ENCODE measurements around the gene ITGB2. TPM values are rescaled to one million over a fixed set of nuclear protein-coding genes. Genes with fewer than 3 reads are reported as not detected.

ITGB2 gene
- total and polyA plus RNA-seq, 3 experiments from 2014 or later = 159 to 847 (median 165) TPM

GRCh38 chr21:44910229-44911067, 10.3 kb downstream of the ITGB2 start:
- Histone ChIP-seq H3K9me3 (ENCODE audit: low read length) (no peaks in the 10 kb centered on the region), H3K27me3 (ENCODE audit: insufficient read depth, low read length, poor library complexity, severe bottlenecking) (no peaks in the 10 kb centered on the region), H3K27ac (ENCODE audit: low read depth, low read length) (no peak overlapping the region), H3K36me3 (ENCODE audit: insufficient read depth, low read length) (peaks cover 26% of the 10 kb centered on the region), H3K4me3 (ENCODE audit: low read length) (peak overlapping the region; percentile 47), H3K4me1 (ENCODE audit: insufficient read depth, low read length) (peaks cover 90% of the 10 kb centered on the region)
- H3K9me3 Mint-ChIP-seq = no peaks in the 10 kb centered on the region
- ChIA-PET POLR2A (interaction anchor here (1.2 to 5.4 kb wide), 4 partner anchors 10 to 21 kb away, joined by 4 to 72 read pairs (median 10); partner anchors contain the start of gene ITGB2), CTCF (interaction anchor here (0.9 to 12.5 kb wide), 4 partner anchors 15 to 218 kb away, joined by 3 to 219 read pairs (median 30); no protein-coding TSS in a partner anchor)
- peak overlapping the region in 6 of 8 donors; percentile 39 to 94 (median 88) for H3K27ac Mint-ChIP-seq
- no peak for DNase-seq
- H3K27me3 Mint-ChIP-seq = no peaks in the 10 kb centered on the region
- H3K4me3 Mint-ChIP-seq = peak overlapping the region in 5 of 7 donors; percentile 3 to 89 (median 77)
- peaks cover 50 to 69% (median 57%) of the 10 kb centered on the region in 3 donors for H3K4me1 Mint-ChIP-seq
- peaks cover 3 to 36% (median 11%) of the 10 kb centered on the region in 3 donors for H3K36me3 Mint-ChIP-seq

GRCh38 chr21:44909719-44910118, 11.0 kb downstream of the ITGB2 start:
- Histone ChIP-seq H3K27ac (ENCODE audit: low read depth, low read length) (no peak overlapping the region), H3K36me3 (ENCODE audit: insufficient read depth, low read length) (peaks cover 29% of the 10 kb centered on the region), H3K27me3 (ENCODE audit: insufficient read depth, low read length, poor library complexity, severe bottlenecking) (no peaks in the 10 kb centered on the region), H3K9me3 (ENCODE audit: low read length) (no peaks in the 10 kb centered on the region), H3K4me3 (ENCODE audit: low read length) (no peak overlapping the region), H3K4me1 (ENCODE audit: insufficient read depth, low read length) (peaks cover 83% of the 10 kb centered on the region)
- H3K4me3 Mint-ChIP-seq = peak overlapping the region in 1 of 7 donors; percentile 26
- H3K27me3 Mint-ChIP-seq = no peaks in the 10 kb centered on the region
- H3K36me3 Mint-ChIP-seq = peaks cover 5 to 42% (median 11%) of the 10 kb centered on the region in 3 donors
- H3K4me1 Mint-ChIP-seq = peaks cover 43 to 67% (median 51%) of the 10 kb centered on the region in 3 donors
- DNase-seq = peak in 1 of 5 donors; percentile 39
- no peaks in the 10 kb centered on the region for H3K9me3 Mint-ChIP-seq
- peak overlapping the region in 6 of 8 donors; percentile 56 to 87 (median 68) for H3K27ac Mint-ChIP-seq
- POLR2A ChIA-PET = interaction anchor here (0.6 to 2.3 kb wide), 3 partner anchors 10 to 92 kb away, joined by 4 to 11 read pairs (median 10); partner anchors contain the start of gene ITGB2
- CTCF ChIA-PET = interaction anchor here (5.8 to 12.5 kb wide), 2 partner anchors 15 to 21 kb away, joined by 57 to 219 read pairs; no protein-coding TSS in a partner anchor

- Histone ChIP-seq H3K9me3 (ENCODE audit: low read length) (no peaks in the 10 kb centered on the region), H3K4me3 (ENCODE audit: low read length) (no peak overlapping the region), H3K27ac (ENCODE audit: low read depth, low read length) (no peak overlapping the region), H3K4me1 (ENCODE audit: insufficient read depth, low read length) (peaks cover 75% of the 10 kb centered on the region), H3K36me3 (ENCODE audit: insufficient read depth, low read length) (peaks cover 37% of the 10 kb centered on the region), H3K27me3 (ENCODE audit: insufficient read depth, low read length, poor library complexity, severe bottlenecking) (no peaks in the 10 kb centered on the region)
- CTCF ChIA-PET = no interaction called here
- Mint-ChIP-seq H3K9me3 (no peaks in the 10 kb centered on the region), H3K27ac (peak overlapping the region in 6 of 8 donors; percentile 11 to 77 (median 61)), H3K4me1 (peaks cover 42 to 65% (median 49%) of the 10 kb centered on the region in 3 donors), H3K36me3 (peaks cover 10 to 50% (median 16%) of the 10 kb centered on the region in 3 donors), H3K4me3 (peak overlapping the region in 1 of 7 donors; percentile 79), H3K27me3 (no peaks in the 10 kb centered on the region)
- DNase-seq = no peak
- POLR2A ChIA-PET = interaction anchor here (0.9 kb wide), 1 partner anchor 12 kb away, joined by 3 read pairs; no protein-coding TSS in a partner anchor
Observed at GRCh38 chr21:44908908-44909307, 11.8 kb downstream of the ITGB2 start.

- no peak overlapping the region for H3K4me3 Mint-ChIP-seq
- no peaks in the 10 kb centered on the region for H3K9me3 Mint-ChIP-seq
- no peaks in the 10 kb centered on the region for H3K27me3 Mint-ChIP-seq
- Histone ChIP-seq H3K9me3 (ENCODE audit: low read length) (no peaks in the 10 kb centered on the region), H3K27ac (ENCODE audit: low read depth, low read length) (peak overlapping the region; percentile 18), H3K4me3 (ENCODE audit: low read length) (no peak overlapping the region), H3K4me1 (ENCODE audit: insufficient read depth, low read length) (peaks cover 68% of the 10 kb centered on the region), H3K36me3 (ENCODE audit: insufficient read depth, low read length) (peaks cover 44% of the 10 kb centered on the region), H3K27me3 (ENCODE audit: insufficient read depth, low read length, poor library complexity, severe bottlenecking) (no peaks in the 10 kb centered on the region)
- ChIA-PET POLR2A (interaction anchor here (0.9 kb wide), 2 partner anchors 11 to 34 kb away, joined by 3 to 4 read pairs; partner anchors contain the start of gene PTTG1IP), CTCF (interaction anchor here (0.9 to 2.0 kb wide), 3 partner anchors 11 to 24 kb away, joined by 4 to 6 read pairs (median 6); no protein-coding TSS in a partner anchor)
- peak overlapping the region in 7 of 8 donors; percentile 11 to 77 (median 72) for H3K27ac Mint-ChIP-seq
- DNase-seq = no peak
- H3K4me1 Mint-ChIP-seq = peaks cover 39 to 58% (median 46%) of the 10 kb centered on the region in 3 donors
- H3K36me3 Mint-ChIP-seq = peaks cover 10 to 57% (median 16%) of the 10 kb centered on the region in 3 donors
Observed at GRCh38 chr21:44907966-44908895, 12.5 kb downstream of the ITGB2 start.

- Mint-ChIP-seq H3K36me3 (peaks cover 17 to 65% (median 22%) of the 10 kb centered on the region in 3 donors), H3K4me1 (peaks cover 35 to 57% (median 49%) of the 10 kb centered on the region in 3 donors), H3K27me3 (no peaks in the 10 kb centered on the region), H3K9me3 (no peaks in the 10 kb centered on the region), H3K27ac (peak overlapping the region in 2 of 8 donors; percentile 23 to 46), H3K4me3 (no peak overlapping the region)
- ChIA-PET CTCF (interaction anchor here (0.8 to 2.0 kb wide), 4 partner anchors 11 to 25 kb away, joined by 3 to 6 read pairs (median 5); no protein-coding TSS in a partner anchor), POLR2A (interaction anchor here (0.9 kb wide), 1 partner anchor 33 kb away, joined by 4 read pairs; the partner anchor contains the start of gene PTTG1IP)
- Histone ChIP-seq H3K27ac (ENCODE audit: low read depth, low read length) (peak overlapping the region; percentile 18), H3K27me3 (ENCODE audit: insufficient read depth, low read length, poor library complexity, severe bottlenecking) (no peaks in the 10 kb centered on the region), H3K9me3 (ENCODE audit: low read length) (no peaks in the 10 kb centered on the region), H3K4me3 (ENCODE audit: low read length) (no peak overlapping the region), H3K4me1 (ENCODE audit: insufficient read depth, low read length) (peaks cover 60% of the 10 kb centered on the region), H3K36me3 (ENCODE audit: insufficient read depth, low read length) (peaks cover 52% of the 10 kb centered on the region)
- DNase-seq = peak in 1 of 5 donors; percentile 36
Observed at GRCh38 chr21:44907225-44907965, 13.3 kb downstream of the ITGB2 start.

GRCh38 chr21:44905728-44906090, 15.0 kb downstream of the ITGB2 start:
- H3K4me3 Mint-ChIP-seq = no peak overlapping the region
- H3K9me3 Mint-ChIP-seq = no peaks in the 10 kb centered on the region
- no peaks in the 10 kb centered on the region for H3K27me3 Mint-ChIP-seq
- Histone ChIP-seq H3K4me1 (ENCODE audit: insufficient read depth, low read length) (peaks cover 43% of the 10 kb centered on the region), H3K9me3 (ENCODE audit: low read length) (no peaks in the 10 kb centered on the region), H3K27ac (ENCODE audit: low read depth, low read length) (no peak overlapping the region), H3K36me3 (ENCODE audit: insufficient read depth, low read length) (peaks cover 69% of the 10 kb centered on the region), H3K4me3 (ENCODE audit: low read length) (no peak overlapping the region), H3K27me3 (ENCODE audit: insufficient read depth, low read length, poor library complexity, severe bottlenecking) (no peaks in the 10 kb centered on the region)
- DNase-seq = no peak
- POLR2A ChIA-PET = interaction anchor here (0.6 to 1.2 kb wide), 3 partner anchors 9 to 21 kb away, joined by 3 read pairs; no protein-coding TSS in a partner anchor
- H3K4me1 Mint-ChIP-seq = peaks cover 20 to 47% (median 35%) of the 10 kb centered on the region in 3 donors
- H3K36me3 Mint-ChIP-seq = peaks cover 24 to 78% (median 29%) of the 10 kb centered on the region in 3 donors
- peak overlapping the region in 2 of 8 donors; percentile 43 to 86 for H3K27ac Mint-ChIP-seq
- CTCF ChIA-PET = interaction anchor here (1.0 kb wide), 1 partner anchor 8 kb away, joined by 4 read pairs; no protein-coding TSS in a partner anchor
